HG03575 (cell line): ENCODE data around the gene SMC1B.
"Not testable (repeated sequence)": the region's sequence is repeated elsewhere in the genome, so short reads cannot be mapped to it uniquely, and the experiment has no call there.

Experiments used
- ATAC-seq: cut with Tn5 transposase; IDR thresholded peaks from one replicate; pipeline ENCODE4 v1.9.1; 2021; ENCODE audit not compliant: unreplicated experiment, insufficient number of reproducible peaks, low FRiP score; ENCODE audit errors: extremely low read depth

The SMC1B gene

GRCh38 chr22:45312856-45313255 lies 100.5 kb downstream of the SMC1B start:
- ATAC-seq: no peak

- no peak for ATAC-seq
Observed at GRCh38 chr22:45312415-45312814, 101.0 kb downstream of the SMC1B start.

GRCh38 chr22:45310977-45311531 lies 102.3 kb downstream of the SMC1B start:
- ATAC-seq: no peak

GRCh38 chr22:45310331-45310976 lies 102.9 kb downstream of the SMC1B start:
- no peak for ATAC-seq

GRCh38 chr22:45309422-45310227 lies 103.8 kb downstream of the SMC1B start, which contains the start of gene FAM118A:
Gene FAM118A (plus strand): TSS chr22:45309934. CDS start chr22:45322380, 12,446 bp downstream.
- no peak for ATAC-seq

GRCh38 chr22:45308957-45309421 lies 104.4 kb downstream of the SMC1B start:
- no peak for ATAC-seq

- ATAC-seq: no peak
Observed at GRCh38 chr22:45308391-45308956, 104.9 kb downstream of the SMC1B start.

- no peak for ATAC-seq
Observed at GRCh38 chr22:45306139-45306538, 107.3 kb downstream of the SMC1B start.

- no peak for ATAC-seq
Observed at GRCh38 chr22:45305456-45306075, 107.8 kb downstream of the SMC1B start.

GRCh38 chr22:45304971-45305370 lies 108.4 kb downstream of the SMC1B start:
- no peak for ATAC-seq

GRCh38 chr22:45303181-45303580 lies 110.2 kb downstream of the SMC1B start:
- ATAC-seq: no peak

GRCh38 chr22:45302751-45303150 lies 110.6 kb downstream of the SMC1B start:
- no peak for ATAC-seq

- no peak for ATAC-seq
Observed at GRCh38 chr22:45298934-45299505, 114.4 kb downstream of the SMC1B start.

GRCh38 chr22:45296628-45297297 lies 116.6 kb downstream of the SMC1B start:
- no peak for ATAC-seq

GRCh38 chr22:45295492-45295891 lies 117.9 kb downstream of the SMC1B start:
- no peak for ATAC-seq

- ATAC-seq: not testable (repeated sequence)
Observed at GRCh38 chr22:45295004-45295403, 118.4 kb downstream of the SMC1B start.
